ENCODE data around the gene WNK2. TPM values are rescaled to one million over a fixed set of nuclear protein-coding genes. Genes with fewer than 3 reads are reported as not detected.

Gene WNK2
- total and polyA plus RNA-seq, 2 experiments from 2014 or later = 34.5 to 92.2 TPM

- Histone ChIP-seq H3K4me1 (ENCODE audit: low read depth) (no peaks in the 10 kb centered on the region), H3K27ac (no peak overlapping the region), H3K27me3 (no peaks in the 10 kb centered on the region), H3K9me3 (ENCODE audit: low read depth) (no peaks in the 10 kb centered on the region), H3K4me3 (no peak overlapping the region), H3K36me3 (peaks cover 7% of the 10 kb centered on the region)
- DNase-seq (ENCODE audit: low read depth in 1 of 2, low spot score in 1 of 2) = no peak
- no peak for TF ChIP-seq CTCF (IDR thresholded peaks at IDR 0.05; ENCODE audit: low read depth, low read length)
Observed at GRCh38 chr9:93238953-93239925, 55.3 kb downstream of the WNK2 start.

DNA sequence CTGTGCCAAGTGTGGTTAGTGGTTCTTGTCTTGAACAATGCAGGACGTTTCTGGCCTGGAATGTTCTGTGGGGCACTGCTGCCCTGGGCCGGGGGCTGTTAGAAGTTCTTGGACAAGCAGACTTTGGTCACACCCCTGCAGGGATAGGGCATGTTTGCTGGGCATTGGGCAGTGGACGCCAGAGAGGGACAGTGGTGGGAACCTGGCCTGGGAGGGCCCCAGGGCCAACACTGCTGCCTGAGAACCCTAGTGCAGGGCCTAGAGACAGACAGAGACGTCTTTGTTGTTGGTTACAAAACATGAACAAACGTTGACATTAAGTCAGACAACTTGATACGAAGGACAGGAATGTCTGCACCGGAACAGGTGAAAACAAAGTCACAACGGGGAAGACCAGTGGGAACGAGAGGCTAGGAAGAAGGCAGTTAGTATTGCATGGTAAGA is 57.0 kb downstream of the WNK2 start:
- no peak overlapping the region for H3K4me3 ChIP-seq
- no peak overlapping the region for H3K27ac ChIP-seq
- peaks cover 7% of the 10 kb centered on the region for H3K36me3 ChIP-seq
- no peaks in the 10 kb centered on the region for H3K27me3 ChIP-seq
- no peak for DNase-seq (ENCODE audit: low read depth in 1 of 2, low spot score in 1 of 2)
- no peaks in the 10 kb centered on the region for H3K9me3 ChIP-seq (ENCODE audit: low read depth)
- peaks cover 8% of the 10 kb centered on the region for H3K4me1 ChIP-seq (ENCODE audit: low read depth)
- TF ChIP-seq CTCF (IDR thresholded peaks at IDR 0.05; ENCODE audit: low read depth, low read length) = no peak

GRCh38 chr9:93243112-93243511 is 59.2 kb downstream of the WNK2 start:
- Histone ChIP-seq H3K4me3 (no peak overlapping the region), H3K9me3 (ENCODE audit: low read depth) (no peaks in the 10 kb centered on the region), H3K4me1 (ENCODE audit: low read depth) (peaks cover 8% of the 10 kb centered on the region), H3K36me3 (peaks cover 7% of the 10 kb centered on the region), H3K27me3 (no peaks in the 10 kb centered on the region), H3K27ac (no peak overlapping the region)
- no peak for DNase-seq (ENCODE audit: low read depth in 1 of 2, low spot score in 1 of 2)
- TF ChIP-seq CTCF (IDR thresholded peaks at IDR 0.05; ENCODE audit: low read depth, low read length) = no peak

GRCh38 chr9:93244101-93244500 is 60.2 kb downstream of the WNK2 start:
- H3K4me1 ChIP-seq (ENCODE audit: low read depth) = peaks cover 8% of the 10 kb centered on the region

More at GRCh38 chr9:93244101-93244500, 60.2 kb downstream of the WNK2 start:
- Histone ChIP-seq H3K9me3 (ENCODE audit: low read depth) (no peaks in the 10 kb centered on the region), H3K27ac (no peak overlapping the region), H3K27me3 (no peaks in the 10 kb centered on the region), H3K36me3 (peaks cover 7% of the 10 kb centered on the region), H3K4me3 (no peak overlapping the region)
- DNase-seq (ENCODE audit: low read depth in 1 of 2, low spot score in 1 of 2) = no peak
- no peak for TF ChIP-seq CTCF (IDR thresholded peaks at IDR 0.05; ENCODE audit: low read depth, low read length)

Data from cardiac muscle cell (in vitro differentiated cells and primary cell).